M059J (cell line): ENCODE results near the gene ZNF296. TPM values are rescaled to one million over a fixed set of nuclear protein-coding genes. Genes with fewer than 3 reads are reported as not detected.

ENCODE experiments used
- DNase-seq: peaks from one replicate; pipeline ENCODE4 v3.0.0-alpha.2; 2012; ENCODE audit warnings: low read depth
- total RNA-seq: library from RNA; depleted of rRNA; stranded (reverse); fragments of >200 nt; shearing (Covaris generic); gene quantifications from 2 replicates; pipeline ENCODE4 v1.2.3, GENCODE V29; 2014

The ZNF296 gene
- total RNA-seq, 1 experiment from 2014 or later = not detected

DNA sequence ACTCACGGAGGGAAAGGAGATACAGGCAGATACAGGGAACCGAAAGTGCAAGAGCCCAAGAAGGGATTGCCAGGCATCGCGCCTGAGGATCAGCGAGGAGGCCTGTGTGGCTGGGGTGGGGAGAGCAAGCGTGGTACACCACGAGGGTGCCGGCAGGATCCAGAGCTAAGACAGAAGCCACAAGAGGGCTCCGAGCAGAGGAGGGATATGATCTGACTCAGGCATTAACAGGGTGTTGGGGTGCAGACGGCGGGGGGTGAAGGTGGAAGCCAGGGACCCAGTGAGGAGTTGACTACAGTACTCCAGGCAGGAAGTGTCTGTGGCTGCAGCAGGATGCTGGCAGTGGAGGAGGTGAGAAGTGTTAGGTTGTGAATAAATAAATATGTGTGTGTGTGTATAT is 11.3 kb upstream of the ZNF296 start:
- no peak for DNase-seq

DNA sequence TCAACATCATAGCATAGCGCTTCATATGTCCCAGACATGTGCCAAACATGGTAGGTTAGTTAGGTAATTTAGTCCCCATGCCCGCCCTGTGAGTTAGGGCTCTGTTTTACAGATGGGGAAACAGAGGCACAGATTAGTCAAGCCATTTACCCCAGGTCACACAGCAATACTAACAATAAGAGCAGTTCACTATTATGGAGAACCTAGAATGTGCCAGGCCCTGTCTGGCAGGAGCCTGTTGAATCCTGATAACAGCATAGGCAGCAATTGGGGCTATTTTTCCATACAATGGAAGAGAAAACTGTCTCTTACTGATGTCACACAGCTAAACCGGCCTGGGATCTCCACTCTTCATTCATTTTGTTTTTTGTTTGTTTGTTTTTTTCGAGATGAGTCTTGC is 10.2 kb upstream of the ZNF296 start:
- DNase-seq = no peak

DNA sequence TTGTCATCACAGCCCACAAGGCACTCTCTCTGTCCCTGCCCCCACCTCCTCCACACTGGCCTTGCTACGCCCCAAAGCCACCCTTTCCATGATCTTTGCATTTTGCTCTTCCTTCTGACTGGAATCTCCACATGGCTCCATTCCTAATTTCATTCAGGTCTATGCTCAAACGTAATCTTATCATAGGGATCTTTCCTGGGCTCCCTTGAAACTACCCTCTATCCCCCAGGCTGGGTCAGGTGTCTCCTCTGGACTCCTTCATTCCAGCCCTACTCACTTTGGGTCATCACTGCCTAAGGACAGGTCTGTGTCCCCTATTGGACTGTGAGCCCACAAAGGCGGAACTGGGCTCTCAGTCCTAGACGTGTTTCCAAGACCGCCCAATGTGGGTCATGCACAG is 5.9 kb upstream of the ZNF296 start:
- DNase-seq = no peak

DNA sequence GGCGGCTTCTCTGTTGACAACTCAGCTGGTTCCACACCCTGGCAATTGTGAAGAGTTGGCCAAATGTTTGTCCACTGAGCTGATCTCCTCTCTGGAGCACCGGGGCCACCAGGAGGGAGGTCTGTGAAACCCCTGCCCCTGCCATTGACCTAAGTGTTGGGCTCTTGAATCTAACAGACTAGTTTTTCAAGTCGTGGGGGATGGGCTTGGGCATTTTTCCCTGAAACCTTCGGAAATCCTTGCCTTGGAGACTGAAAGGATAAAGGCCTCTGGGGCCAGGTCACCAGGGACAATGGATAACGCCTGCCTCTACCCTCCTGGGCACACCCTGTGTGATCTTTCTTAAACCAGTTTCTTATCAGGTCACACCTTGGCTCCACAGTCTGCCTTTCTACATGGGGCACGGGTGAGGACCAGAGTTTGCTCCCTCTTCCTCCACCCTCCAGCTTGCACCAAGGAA is 3.7 kb upstream of the ZNF296 start:
- no peak for DNase-seq

DNA sequence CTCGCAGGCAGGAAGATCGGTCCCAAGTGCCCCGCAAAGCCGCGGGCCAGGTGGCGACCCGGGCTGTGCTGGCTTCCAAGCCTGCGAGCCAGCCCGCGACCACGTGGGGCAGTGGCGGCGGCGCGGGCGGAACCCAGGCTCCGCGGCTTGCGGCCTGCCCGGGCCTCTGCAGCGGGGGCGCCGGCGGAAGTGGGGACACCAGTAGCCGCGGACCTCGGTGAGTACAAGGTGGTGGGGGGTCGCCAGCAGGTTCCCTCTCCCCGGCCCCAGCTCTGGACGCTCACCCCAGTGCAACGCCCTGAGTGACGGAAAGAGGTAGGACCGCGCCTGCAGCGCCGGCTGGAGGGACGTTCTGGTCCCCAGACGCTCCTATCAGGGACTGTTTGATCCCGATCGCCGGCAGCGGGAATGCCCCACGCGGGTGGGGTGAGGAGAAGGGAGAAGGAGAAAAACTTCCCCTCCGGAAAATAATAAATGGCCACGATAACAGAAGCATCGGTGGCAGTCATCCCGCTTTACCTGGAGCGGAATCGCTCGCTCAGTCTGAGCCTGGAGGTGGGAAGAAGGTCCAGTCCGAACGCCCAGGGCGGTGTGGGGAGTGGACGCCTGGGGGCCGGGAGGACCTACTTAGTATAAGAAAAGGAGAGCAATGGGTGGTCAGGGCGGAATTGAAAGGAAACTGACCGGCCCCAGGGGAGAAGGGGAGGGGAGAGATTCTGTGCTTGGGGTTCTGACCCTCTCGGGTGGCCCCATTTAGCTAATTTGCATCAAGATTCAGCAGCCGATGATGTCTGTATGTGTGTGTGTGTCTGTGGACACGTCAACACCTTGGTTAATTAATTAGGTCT is 3.0 kb upstream of the ZNF296 start, which contains the start of gene GEMIN7:
Gene GEMIN7, plus strand, starts transcription at position 198 of the 848 bp plus-strand sequence. CDS start 10,855 bp downstream, outside the sequence.
- peak; percentile 68 for DNase-seq

DNA sequence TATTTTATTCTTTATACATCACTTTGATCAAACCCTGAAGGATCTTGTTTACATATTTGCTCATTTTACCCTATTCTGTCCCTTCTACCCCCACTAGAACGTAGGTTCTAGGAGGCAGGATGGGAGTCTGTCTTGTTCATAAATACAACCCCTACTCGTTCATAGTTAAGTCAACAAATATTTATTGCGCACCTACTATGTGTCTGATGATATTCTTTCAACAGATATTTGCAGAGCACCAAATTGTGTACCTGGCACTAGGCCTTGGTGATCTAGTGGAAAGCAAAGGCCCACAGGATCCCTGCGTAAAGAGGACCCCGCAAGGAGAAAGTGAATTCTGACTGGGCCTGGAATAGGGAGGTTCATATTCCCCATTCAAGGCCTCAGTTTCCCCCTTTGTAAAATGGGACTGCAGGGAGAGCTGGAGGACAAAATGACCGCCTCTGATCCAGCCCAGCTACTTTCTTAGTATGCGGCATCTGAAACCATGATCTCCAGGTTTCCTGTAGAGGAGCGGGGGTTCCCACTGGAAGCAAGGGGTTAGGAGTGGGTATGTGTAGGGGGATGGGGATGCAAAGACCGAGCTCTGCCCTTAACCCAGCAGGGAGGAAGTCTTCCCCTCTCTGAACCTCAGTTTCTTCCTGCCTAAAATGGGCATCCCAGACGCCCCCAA is 2.2 kb upstream of the ZNF296 start:
- no peak for DNase-seq

DNA sequence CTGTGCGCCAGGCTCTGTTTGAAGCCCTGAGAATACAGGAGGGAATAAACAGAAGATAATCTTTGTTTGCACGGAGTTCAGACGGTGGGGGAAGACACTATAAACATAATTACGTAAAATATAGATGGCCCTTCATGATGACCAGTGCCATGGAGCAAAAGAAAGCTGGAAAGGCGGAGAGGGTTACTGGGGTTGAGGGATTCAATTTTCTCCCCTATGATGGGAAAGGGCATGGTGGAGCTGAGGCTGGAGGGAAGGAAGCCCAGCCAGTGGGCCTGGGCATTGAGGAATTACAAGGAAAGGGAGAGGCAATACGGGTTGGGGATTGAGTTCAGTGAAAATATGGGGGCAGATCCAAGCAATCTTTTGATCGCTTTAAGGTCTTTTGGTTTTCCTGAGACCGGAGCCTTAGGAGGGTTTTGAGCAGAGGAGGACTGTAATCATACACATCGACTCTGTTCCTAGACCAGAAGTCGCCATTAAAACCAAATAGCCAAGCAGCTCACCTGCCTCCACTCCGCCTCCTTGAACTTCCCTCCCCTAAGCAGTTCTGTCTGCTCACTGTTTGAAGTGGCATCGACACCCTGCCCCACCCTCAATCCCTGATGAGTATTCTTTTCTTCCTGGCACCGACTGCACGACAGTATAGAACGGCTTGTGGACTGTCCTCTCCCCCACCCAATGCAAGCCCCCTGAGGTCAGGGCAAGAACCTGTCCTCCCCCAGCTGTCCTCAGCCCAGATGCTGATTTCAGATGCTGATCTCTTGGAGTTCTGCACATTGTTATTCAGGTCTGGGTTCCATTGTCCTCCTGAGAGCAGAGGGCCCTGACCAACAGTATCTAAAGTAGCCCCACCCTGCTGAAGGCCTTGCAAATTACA is 813 bp upstream of the ZNF296 start:
- DNase-seq = no peak

DNA sequence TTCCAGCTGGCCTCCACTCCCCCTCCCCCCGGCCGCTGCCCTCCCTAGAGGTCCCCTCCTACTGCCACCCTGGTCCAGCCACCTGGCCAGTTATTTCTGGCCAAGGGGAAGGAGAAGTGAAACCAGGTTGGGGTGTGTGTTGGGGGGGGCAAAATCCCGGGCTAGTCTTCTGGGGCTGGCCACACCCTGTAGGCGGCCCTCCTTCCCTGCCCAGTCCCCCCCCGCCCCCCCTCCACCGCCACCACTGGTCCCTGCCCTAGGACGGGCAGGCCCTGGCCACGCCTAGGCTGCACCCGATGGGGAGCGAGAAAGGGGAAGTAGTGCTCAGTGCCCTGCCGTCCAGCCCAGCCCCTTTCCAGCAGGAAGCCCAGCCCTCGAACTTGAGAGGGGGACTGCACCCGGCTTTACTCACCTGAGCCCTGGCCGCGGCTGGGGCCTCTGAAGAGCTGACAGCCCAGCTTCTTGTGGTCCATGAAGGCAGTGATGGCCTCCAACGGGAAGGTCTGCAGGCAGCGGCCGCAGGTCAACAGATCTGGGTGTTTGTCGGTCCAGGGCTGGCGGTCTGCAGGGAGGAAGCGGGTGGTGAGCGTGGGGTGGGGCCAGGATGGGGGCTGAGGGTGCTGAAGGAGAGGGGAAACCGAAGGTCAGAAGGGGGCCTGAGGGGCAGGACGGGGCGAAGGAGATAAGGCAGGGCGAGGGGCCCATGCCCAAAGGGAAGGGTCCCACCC is 813 bp downstream of the ZNF296 start:
- DNase-seq = no peak

DNA sequence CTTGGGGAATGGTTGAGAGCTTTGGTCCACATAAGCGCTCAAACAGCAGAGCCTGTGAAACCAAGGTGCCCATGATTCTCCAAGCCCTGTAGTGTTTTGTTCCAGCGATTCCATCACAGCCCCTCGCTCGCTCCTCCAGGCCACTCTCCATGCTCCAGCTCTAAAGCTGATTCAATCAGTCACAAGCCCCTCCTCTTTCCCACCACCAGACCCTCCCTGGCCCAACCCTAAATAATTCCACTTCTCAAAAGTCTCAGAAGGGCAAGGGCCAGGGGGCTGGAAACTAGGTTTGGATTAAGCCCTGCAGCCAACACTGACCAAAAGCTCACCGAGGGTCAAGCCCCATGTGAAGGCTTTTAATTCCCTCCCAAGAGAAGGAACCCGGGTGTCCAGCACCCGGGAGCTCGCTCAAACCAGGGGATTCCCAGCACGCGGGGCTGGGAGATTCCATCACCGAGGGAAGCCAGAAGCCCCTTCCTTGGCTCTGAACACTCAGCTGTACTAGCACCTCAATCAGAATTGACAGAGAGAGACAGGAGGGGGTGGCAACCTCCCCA is 1.5 kb downstream of the ZNF296 start:
- DNase-seq = no peak

DNA sequence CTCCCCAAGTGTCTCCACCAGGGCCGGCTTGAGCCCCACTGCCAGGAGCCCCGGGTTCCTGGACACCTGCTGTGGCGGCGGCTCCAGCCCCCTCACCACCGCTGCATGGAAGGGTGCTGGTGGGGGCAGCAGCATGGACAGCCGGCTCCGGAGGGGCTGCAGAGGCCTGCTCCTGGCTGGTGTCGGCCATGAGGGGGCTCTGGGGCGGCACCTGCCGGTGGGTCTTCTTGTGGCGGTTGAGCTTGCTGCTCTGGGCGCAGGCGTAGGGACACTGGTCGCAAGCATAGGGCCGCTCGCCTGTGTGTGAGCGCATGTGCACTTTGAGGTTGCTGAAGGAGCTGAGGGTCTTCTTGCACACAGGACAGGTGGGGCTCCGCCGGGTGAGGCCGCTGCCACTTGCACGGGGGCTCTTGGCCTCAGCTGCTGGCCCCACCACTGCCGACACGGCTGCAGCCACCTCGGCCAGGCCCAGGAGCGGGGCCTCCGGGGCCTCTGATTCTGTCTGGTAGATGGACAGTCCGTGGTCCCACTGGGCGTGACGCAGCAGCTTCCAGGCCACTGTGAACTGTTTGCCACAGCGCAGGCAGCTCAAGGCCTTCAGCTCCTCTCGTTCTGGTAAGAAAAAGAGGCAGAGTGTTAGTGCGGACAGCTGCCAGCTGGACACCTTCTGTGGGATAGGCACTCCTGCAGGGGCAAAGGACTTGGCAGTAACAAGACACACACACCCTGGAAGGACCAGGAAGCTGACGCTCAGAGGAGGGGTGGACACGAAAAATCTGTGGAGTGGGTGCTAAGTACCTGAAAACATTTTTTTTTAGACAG is 4.1 kb downstream of the ZNF296 start:
- DNase-seq = no peak

DNA sequence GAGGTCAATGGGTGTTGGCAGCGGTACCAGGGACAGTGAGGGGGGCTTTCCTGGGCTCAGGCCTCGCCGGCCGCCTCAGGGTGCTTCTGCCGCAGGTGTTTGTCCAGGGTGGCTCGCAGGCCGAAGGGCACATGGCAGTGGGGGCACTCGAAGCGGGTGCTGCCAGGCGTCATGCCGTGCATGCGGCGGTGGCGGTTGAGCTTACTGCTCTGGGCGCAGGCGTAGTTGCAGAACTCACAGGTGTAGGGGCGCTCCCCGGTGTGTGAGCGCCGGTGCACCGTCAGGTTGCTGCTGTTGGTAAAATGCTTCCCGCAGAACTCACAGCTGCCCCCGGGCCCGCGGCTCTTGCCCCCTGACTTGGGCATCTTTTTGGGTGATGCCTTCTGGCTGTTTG is 4.7 kb downstream of the ZNF296 start:
- DNase-seq = no peak

DNA sequence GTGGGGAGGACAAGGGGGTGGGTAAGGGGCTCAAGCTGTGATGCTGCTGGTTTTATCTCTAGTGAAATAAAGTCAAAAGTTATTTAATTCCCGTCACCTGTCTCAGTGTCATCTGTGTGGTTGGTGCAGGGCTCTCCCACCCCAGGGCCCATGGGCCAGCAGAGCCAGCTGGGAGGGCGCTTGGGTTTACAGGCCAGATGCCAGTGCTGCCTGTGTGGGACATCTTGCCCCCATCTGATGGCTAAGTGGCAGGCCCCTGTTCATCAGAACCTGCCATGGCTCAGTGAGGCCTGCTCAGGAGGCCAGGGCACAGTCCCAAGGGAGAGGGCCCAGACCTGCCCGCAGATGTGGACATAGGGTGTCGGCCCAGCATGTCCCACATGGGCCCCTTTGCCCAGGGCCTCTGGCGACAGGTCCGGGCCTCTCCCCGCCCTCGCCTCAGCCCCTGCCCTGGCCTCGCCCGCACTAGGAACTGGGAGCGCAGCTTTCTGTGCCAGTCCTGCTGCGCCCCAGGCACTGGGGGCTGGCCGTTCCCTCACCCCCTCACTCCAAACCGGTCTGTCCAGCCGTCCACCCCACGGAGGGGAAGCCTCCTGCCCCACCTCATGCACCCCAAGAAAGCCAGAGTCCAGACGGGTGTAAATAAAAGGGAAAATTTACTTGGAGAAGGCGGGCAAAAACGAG is 5.3 kb downstream of the ZNF296 start:
- no peak for DNase-seq

DNA sequence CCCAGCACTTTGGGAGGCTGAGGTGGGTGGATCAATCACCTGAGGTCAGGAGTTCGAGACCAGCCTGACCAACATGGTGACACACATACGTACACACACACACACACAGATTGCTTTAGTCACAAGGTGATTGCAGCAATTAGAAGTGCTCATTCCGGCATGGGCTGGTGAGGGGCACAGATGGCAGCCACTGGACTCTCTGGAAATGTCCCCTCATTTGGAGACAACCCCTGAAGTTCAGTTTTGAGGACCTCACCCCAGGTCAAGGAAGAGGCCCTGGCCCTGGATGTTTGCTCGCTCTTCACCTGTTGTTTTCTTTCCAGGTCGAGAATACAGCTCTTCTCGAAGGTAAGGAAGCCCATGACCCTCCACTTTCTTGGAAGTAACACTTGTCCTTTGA is 6.1 kb downstream of the ZNF296 start:
- no peak for DNase-seq

DNA sequence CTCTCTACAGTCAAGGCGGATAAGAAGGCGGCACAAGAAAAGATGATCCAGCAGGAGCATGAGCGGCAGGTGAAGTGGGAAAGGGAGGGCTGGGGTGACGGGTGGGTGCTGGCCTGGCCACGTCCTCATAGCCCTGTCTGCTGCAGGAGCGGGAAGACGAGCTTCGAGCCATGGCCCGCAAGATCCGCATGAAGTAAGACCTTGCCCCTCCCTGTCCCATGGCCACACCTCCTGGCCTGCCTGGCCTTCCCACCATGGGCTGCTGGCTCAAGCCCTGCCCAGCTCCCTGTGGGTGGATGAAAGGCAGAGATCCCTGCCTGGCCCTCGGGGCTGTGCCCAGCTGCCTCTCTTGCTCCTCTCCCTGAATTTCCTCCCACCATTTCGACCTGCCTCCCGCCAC is 7.2 kb downstream of the ZNF296 start:
- DNase-seq = peak; percentile 31

DNA sequence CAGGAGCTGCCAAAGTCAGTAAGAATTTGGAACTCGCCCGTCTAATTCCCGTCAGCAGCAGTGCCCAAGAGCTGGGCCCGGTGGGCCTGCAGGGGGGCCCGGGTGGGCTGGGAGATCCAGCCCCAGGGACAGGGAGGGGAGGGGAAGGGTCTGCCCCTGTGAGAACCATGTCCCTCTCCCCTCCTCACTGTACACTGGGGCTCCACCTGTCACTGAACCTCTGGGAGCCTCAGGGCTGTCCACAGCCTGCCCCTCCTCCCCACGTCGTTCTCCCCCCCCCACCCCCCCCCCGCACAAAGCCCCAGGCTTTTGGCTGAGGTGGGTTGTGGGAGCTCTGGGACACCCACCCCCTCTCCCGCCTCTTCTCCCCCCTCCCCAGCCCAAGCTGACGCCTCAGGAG is 8.2 kb downstream of the ZNF296 start:
- DNase-seq = no peak

DNA sequence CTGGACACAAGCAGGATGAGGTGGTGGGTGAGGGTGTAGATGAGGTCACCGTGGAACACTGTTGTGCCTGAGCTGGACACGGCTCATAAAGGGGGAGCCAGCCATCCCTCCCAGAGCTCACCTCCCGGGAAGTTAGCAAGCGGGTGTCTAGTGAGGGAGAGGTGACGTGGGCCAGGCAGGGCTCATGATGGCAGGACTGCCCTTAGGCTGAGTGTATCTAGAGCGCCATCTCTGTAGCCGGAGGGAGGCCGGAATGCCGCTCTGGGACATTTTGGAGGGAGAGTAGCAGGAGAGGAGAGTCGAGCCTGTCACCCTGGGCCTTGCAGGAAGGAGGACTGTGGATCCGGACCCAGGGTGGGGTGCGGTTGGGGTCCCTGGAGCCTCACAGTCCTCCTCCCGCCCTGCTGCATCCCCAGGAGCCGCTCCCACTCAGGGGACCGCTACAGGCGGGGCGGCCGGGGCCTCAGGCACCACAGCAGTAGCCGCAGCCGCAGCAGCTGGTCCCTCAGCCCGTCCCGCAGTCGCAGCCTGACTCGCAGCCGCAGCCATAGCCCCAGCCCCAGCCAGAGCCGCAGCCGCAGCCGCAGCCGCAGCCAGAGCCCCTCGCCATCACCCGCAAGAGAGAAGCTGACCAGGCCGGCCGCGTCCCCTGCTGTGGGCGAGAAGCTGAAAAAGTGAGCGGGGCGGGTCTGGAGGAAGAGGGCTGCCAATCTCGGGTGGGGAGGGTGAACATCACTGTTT is 9.2 kb downstream of the ZNF296 start:
- no peak for DNase-seq

DNA sequence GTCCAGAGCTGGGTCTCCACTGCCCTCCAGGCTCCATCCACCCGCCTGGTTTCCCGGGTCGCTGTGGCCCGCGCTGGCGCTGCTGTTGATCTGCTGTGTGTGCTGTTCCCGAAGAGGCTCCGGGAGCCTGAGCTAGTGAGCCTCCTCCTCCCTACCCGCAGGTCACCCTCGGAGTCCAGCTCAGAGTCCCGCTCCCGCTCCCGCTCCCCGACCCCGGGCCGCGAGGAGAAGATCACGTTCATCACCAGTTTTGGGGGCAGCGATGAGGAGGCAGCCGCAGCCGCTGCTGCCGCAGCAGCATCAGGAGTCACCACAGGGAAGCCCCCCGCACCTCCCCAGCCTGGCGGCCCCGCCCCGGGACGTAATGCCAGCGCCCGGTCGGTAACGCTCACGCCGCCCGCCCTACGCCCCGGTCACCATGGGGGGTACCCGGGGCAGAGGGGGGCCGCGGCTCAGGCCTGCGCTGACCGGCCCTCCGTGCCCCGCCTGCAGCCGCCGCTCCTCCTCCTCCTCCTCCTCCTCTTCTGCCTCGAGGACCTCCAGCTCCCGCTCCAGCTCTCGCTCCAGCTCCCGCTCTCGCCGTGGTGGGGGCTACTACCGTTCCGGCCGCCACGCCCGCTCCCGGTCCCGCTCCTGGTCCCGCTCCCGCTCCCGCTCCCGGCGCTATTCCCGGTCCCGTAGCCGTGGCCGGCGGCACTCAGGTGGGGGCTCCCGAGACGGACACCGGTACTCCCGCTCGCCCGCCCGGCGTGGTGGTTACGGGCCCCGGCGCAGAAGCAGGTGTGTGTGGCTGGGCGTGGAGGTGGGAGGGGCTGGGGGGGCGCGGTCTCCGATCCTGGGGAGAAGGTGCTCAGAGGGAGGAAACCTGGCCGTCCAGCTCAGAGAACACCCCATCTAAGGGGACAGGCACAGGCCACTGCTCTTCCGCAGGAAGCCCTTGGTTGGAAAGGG is 12.2 kb downstream of the ZNF296 start:
- DNase-seq = no peak

DNA sequence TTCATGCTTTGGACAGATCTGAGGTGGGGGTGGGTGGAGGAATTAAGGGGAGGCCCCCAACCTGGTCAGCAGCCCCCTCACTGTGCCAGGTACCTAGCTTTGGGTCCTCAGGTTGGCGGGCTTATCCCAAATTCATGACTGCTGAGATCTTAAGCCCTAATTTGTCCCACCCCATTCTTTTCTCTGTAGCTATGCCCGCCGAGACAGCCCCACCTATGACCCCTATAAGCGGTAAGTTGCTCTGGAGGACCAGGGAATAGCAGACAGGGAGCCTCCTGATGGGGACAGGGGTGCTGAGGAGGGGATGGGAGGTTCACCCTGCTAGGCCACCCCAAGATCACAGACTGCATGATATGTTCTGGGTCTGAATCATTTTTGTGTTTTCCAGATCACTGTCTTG is 14.3 kb downstream of the ZNF296 start:
- DNase-seq = no peak
